DOHH2 (cell line): ENCODE results near the gene SLC7A11.

ENCODE experiments used
- H3F3A ChIP-seq: fragments of 200-600 bp; sonication (generic), shearing (Covaris generic); 2 replicates; pipeline ENCODE4 v1.6.0; 2016; ENCODE audit warnings: antibody characterized with exemption, mild to moderate bottlenecking; ENCODE audit not compliant: control insufficient read depth, insufficient read depth
- H3K27ac ChIP-seq: fragments of 200-600 bp; sonication (generic); 2 replicates; pipeline ENCODE4 v1.5.1; 2014; ENCODE audit warnings: low read depth, mild to moderate bottlenecking, low read length, moderate library complexity
- H3K27me3 ChIP-seq: fragments of 200-600 bp; sonication (generic); 2 replicates; pipeline ENCODE4 v1.6.1; 2014; ENCODE audit warnings: mild to moderate bottlenecking, low read length, mixed read lengths; ENCODE audit not compliant: control insufficient read depth
- H3K36me3 ChIP-seq: fragments of 200-600 bp; sonication (generic); 2 replicates; pipeline ENCODE4 v1.6.1; 2014; ENCODE audit warnings: mild to moderate bottlenecking, low read length, moderate library complexity, mixed read lengths; ENCODE audit not compliant: control insufficient read depth
- H3K4me1 ChIP-seq: fragments of 200-600 bp; sonication (generic); 2 replicates; pipeline ENCODE4 v1.6.1; 2014; ENCODE audit warnings: mild to moderate bottlenecking, low read length, mixed read lengths; ENCODE audit not compliant: control insufficient read depth
- H3K4me2 ChIP-seq: fragments of 200-600 bp; sonication (generic); 2 replicates; pipeline ENCODE4 v1.6.0; 2014; ENCODE audit warnings: mild to moderate bottlenecking, low read length, moderate library complexity
- H3K4me3 ChIP-seq: fragments of 200-600 bp; sonication (generic); 2 replicates; pipeline ENCODE4 v1.5.1; 2014; ENCODE audit warnings: mild to moderate bottlenecking, low read length, mixed read lengths
- H3K79me2 ChIP-seq: fragments of 200-600 bp; sonication (generic); 2 replicates; pipeline ENCODE4 v1.6.1; 2014; ENCODE audit warnings: mild to moderate bottlenecking, low read length, mixed read lengths; ENCODE audit not compliant: control insufficient read depth
- H3K9me2 ChIP-seq: fragments of 200-600 bp; sonication (generic); replicated peaks from 2 replicates; pipeline ENCODE4 v1.6.1; 2014; ENCODE audit warnings: mild to moderate bottlenecking, low read length, mixed read lengths; ENCODE audit not compliant: control insufficient read depth
- H3K9me3 ChIP-seq: fragments of 200-600 bp; sonication (generic); 2 replicates; pipeline ENCODE4 v1.6.1; 2014; ENCODE audit warnings: antibody characterized with exemption, low read length, mixed read lengths; ENCODE audit not compliant: control insufficient read depth, insufficient read depth
- H4K20me1 ChIP-seq: fragments of 200-600 bp; sonication (generic); 2 replicates; pipeline ENCODE4 v1.6.0; 2014; ENCODE audit warnings: low read depth, mild to moderate bottlenecking, antibody characterized with exemption, low read length, moderate library complexity; ENCODE audit not compliant: control insufficient read depth, insufficient read depth
- EZH2phosphoT487 ChIP-seq: fragments of 200-600 bp; sonication (generic); IDR thresholded peaks from 2 replicates; pipeline ENCODE4 v1.6.1; 2017; ENCODE audit warnings: borderline replicate concordance, mild to moderate bottlenecking, antibody characterized with exemption, low read length, moderate library complexity, mixed read lengths
- TF ChIP-seq, protein P1 (sequence below): fragments of 200-600 bp; sonication (generic); IDR thresholded peaks from one replicate; pipeline ENCODE4 v1.5.1; 2014; ENCODE audit warnings: antibody characterized with exemption, mild to moderate bottlenecking, low read depth, low read length; ENCODE audit not compliant: poor library complexity, severe bottlenecking

The SLC7A11 gene

GRCh38 chr4:138114434-138114833, 127.7 kb downstream of the SLC7A11 start:
- no peak overlapping the region for H3K4me3 ChIP-seq
- H3K4me1 ChIP-seq: peaks cover 14% of the 10 kb centered on the region
- no peak for TF ChIP-seq EZH2phosphoT487
- TF ChIP-seq, protein P1, sequence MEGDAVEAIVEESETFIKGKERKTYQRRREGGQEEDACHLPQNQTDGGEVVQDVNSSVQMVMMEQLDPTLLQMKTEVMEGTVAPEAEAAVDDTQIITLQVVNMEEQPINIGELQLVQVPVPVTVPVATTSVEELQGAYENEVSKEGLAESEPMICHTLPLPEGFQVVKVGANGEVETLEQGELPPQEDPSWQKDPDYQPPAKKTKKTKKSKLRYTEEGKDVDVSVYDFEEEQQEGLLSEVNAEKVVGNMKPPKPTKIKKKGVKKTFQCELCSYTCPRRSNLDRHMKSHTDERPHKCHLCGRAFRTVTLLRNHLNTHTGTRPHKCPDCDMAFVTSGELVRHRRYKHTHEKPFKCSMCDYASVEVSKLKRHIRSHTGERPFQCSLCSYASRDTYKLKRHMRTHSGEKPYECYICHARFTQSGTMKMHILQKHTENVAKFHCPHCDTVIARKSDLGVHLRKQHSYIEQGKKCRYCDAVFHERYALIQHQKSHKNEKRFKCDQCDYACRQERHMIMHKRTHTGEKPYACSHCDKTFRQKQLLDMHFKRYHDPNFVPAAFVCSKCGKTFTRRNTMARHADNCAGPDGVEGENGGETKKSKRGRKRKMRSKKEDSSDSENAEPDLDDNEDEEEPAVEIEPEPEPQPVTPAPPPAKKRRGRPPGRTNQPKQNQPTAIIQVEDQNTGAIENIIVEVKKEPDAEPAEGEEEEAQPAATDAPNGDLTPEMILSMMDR: no peak
- H3K27me3 ChIP-seq: no peaks in the 10 kb centered on the region
- H3K27ac ChIP-seq: no peak overlapping the region
- no peaks in the 10 kb centered on the region for H3K36me3 ChIP-seq
- H4K20me1 ChIP-seq: no peaks in the 10 kb centered on the region
- no peaks in the 10 kb centered on the region for H3F3A ChIP-seq
- no peaks in the 10 kb centered on the region for H3K79me2 ChIP-seq
- no peaks in the 10 kb centered on the region for H3K9me2 ChIP-seq
- H3K9me3 ChIP-seq: no peaks in the 10 kb centered on the region
- H3K4me2 ChIP-seq: peak overlapping the region; percentile 23; the same call in 1 of the 2 replicates
